ENCODE measurements around the gene ASPHD1.

The ASPHD1 gene

GRCh38 chr16:29943846-29944799, 43.8 kb downstream of the ASPHD1 start:
- peak; percentile 64 for TF ChIP-seq CTCF (conservative IDR thresholded peaks at IDR 0.05; ENCODE audit: low read depth, low read length)
- no peak overlapping the region for H3K4me3 ChIP-seq (ENCODE audit: low read depth, low read length)
- peak; percentile 96 for DNase-seq (ENCODE audit: low read depth)

GRCh38 chr16:29947897-29948296, 47.6 kb downstream of the ASPHD1 start:
- TF ChIP-seq CTCF (conservative IDR thresholded peaks at IDR 0.05; ENCODE audit: low read depth, low read length): no peak
- H3K4me3 ChIP-seq (ENCODE audit: low read depth, low read length): no peak overlapping the region
- DNase-seq (ENCODE audit: low read depth): no peak

- no peak overlapping the region for H3K4me3 ChIP-seq (ENCODE audit: low read depth, low read length)
- no peak for TF ChIP-seq CTCF (conservative IDR thresholded peaks at IDR 0.05; ENCODE audit: low read depth, low read length)
Observed at GRCh38 chr16:29950806-29951461, 50.6 kb downstream of the ASPHD1 start.

GRCh38 chr16:29951625-29952365, 51.5 kb downstream of the ASPHD1 start:
- no peak overlapping the region for H3K4me3 ChIP-seq (ENCODE audit: low read depth, low read length)
- peak; percentile 8 for TF ChIP-seq CTCF (conservative IDR thresholded peaks at IDR 0.05; ENCODE audit: low read depth, low read length)
- DNase-seq (ENCODE audit: low read depth): no peak

More at GRCh38 chr16:29950806-29951461, 50.6 kb downstream of the ASPHD1 start:
- no peak for DNase-seq (ENCODE audit: low read depth)

All from choroid plexus epithelial cell (primary cell).